Cerebellar nuclear complex (tissue), 1 donor: ENCODE data around the gene MSI1.

Experiments used
- DNase-seq, 2 experiments: peaks; one replicate each; lab custom pipeline; 2025; lab: John Stamatoyannopoulos, UW

The MSI1 gene

GRCh38 chr12:120368789-120369602 is at the start of gene MSI1:
TSS of gene MSI1 (minus strand) at chr12:120369164. CDS start at chr12:120369091, 73 bp downstream.
- no peak for DNase-seq

- no peak for DNase-seq
Measured at GRCh38 chr12:120417917-120418580, 49.1 kb upstream of the MSI1 start.

- DNase-seq = no peak
Measured at GRCh38 chr12:120416490-120417216, 47.7 kb upstream of the MSI1 start.

DNA sequence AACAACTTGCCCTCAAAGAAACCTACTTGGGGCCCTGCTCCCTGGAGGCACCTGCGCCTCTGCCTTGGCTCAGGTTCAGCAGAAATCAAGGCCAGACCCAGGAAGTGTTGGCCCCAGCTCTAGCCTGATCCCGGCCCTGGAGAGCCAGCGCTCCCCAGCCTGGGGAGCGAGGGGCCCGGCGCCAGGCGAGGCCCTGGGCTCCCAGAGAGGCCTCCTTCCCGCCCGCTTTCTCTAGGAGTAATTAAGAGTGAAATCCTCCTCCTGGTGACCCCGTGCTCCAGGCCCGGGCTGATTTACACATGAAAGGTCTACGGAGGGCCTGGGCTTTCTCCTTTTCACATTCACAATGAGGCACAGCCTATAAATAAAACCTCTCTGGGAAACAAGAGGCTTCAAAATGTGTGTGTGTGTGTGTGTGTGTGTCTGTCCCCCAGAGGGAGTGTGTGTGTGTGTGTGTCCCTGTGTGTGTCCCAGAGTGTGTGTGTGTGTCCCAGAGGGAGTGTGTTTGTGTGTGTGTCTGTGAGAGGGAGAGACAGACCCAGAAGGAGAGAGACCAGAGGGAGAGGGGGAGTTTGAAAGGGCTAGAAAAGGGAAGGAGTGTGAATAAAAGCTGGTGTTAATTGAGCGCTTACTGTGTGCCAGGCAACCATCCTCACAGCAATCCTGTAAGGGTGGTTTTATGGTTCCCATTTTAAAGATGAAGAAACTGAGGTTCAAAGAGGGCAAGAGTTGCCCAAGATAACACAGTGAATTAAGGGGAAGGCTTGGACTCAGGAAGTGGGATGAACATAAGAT is 45.1 kb upstream of the MSI1 start:
- DNase-seq = no peak

- no peak for DNase-seq
Measured at GRCh38 chr12:120412421-120412820, 43.5 kb upstream of the MSI1 start.

DNA sequence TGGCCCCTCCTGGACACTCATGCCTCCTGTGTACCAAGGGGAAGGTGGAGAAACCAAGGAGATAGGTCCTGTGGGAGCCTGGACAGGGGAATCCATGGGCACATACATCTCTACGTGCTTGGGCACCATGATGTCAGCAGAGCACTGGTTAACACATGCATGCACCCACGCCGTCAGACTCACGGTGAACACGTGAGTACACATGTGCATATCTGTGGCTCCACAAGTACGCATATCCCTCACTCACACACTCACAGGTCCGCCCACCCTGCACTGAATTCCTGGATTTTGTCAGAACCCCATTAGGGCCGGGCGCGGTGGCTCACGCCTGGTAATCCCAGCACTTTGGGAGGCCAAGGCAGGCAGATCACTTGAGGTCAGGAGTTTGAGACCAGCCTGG is 39.8 kb upstream of the MSI1 start:
- no peak for DNase-seq

GRCh38 chr12:120406553-120406952 is 37.6 kb upstream of the MSI1 start:
- DNase-seq = no peak

DNA sequence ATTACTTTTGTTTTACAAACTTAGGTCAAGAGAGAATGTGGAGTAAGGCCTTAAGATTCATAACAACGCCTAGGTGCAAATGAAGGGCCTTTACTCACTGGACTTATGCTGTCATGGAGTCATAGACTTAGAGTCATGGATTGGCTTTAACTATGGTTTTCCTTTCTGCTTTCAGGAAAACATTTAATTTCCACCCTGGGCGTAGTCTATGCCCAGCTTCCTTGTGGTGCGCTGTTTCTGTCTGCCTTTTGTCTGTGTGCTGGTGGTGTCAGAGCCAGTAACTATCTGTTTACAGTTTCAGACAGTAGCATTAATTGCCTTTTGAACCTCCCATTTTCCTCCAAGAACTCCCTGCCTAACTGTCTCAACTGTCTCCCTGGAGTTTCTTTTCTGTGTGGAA is 37.1 kb upstream of the MSI1 start:
- DNase-seq = no peak

DNA sequence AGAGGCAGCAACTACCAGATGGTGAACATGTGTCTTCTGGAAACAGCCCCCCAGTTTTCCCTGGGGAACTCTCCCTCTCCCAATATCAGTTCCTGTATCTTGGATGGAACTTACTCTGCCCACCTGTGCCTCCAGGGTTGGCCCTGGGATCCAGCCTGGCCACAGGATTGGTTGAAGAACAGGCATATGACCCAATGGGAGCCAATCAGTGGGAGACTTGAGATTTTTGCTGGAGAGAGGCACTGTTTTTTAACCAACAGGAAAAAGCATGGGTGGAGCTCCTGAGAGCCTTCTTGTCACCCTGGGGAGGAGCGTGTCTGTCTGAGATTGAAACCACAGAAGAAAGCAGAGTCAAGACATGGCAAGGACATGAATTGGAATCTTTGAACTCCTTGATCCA is 35.3 kb upstream of the MSI1 start:
- no peak for DNase-seq

GRCh38 chr12:120403869-120404268 is 34.9 kb upstream of the MSI1 start:
- no peak for DNase-seq

- DNase-seq = no peak
Measured at GRCh38 chr12:120402217-120402616, 33.3 kb upstream of the MSI1 start.

GRCh38 chr12:120399531-120399930 is 30.6 kb upstream of the MSI1 start:
- no peak for DNase-seq

- no peak for DNase-seq
Measured at GRCh38 chr12:120397824-120398540, 29.0 kb upstream of the MSI1 start.

DNA sequence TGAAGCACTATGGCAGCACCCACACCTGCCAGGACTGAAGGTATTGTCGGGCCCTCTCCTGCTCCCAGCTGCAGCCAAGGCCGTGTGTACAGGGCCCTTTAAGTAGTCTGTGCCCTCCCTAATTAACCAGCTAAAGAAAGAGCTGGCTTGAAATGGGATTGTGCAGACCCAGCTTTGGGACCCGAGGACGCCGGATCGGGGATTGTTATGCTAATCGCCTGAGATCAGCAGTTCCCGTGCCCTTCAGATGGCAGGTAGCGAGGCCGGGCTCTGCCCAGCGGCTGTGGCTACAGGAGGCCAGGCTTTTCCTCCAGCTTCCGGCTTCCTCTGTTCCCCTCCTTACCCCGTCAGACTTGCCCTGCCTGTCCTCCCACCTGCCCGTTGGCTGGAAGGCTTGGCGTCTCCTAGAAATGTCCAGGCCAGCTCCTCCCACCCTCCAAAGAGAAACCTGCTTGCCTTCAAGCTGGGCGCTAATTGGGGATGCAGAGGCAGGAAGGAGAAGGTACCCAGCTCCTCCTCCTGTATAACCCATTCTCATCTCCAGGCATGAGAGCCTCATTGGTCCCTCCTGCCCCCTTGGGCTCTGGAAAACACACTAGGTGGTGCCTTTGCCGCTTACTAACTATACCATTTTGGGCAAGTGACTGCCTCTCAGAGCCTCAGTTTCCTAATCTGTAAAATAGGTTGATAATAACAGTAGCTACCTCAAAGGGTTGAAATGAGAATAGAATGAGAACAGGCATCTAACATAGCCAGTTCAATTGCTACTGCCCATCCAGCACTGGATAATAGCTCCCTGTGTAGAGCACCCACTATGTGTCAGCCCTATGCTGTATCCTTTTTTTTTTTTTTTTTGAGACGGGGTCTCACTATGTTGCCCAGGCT is 25.8 kb upstream of the MSI1 start:
- DNase-seq = no peak

DNA sequence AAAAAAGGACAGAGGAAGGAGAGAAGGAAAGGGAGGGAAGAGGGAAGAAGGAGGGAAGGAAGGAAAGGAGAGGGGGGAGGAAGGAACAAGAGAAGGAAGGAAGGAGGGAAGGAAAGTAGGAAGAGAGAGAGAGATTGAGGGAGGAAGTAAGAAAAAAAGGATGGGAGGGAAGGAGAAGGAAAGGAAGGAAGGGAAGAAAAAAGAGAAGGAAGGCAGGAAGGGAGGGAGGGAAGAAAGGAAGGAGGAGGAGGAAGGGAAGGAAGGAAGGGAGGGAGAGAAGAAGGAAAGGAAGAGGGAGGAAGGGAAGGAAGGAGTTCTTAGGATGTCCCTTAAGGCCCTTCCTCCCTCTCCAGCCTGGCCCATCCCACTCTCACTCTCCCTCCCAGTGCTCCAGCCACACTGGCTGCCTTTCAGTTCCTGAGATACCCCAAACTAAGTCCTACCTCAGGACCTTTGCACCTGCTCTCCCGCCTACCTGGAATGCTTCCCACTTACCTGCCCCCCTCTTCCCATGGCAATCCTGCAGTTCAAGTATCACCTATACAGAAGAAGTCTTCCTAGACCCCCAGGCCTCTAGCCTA is 21.7 kb upstream of the MSI1 start:
- no peak for DNase-seq

DNA sequence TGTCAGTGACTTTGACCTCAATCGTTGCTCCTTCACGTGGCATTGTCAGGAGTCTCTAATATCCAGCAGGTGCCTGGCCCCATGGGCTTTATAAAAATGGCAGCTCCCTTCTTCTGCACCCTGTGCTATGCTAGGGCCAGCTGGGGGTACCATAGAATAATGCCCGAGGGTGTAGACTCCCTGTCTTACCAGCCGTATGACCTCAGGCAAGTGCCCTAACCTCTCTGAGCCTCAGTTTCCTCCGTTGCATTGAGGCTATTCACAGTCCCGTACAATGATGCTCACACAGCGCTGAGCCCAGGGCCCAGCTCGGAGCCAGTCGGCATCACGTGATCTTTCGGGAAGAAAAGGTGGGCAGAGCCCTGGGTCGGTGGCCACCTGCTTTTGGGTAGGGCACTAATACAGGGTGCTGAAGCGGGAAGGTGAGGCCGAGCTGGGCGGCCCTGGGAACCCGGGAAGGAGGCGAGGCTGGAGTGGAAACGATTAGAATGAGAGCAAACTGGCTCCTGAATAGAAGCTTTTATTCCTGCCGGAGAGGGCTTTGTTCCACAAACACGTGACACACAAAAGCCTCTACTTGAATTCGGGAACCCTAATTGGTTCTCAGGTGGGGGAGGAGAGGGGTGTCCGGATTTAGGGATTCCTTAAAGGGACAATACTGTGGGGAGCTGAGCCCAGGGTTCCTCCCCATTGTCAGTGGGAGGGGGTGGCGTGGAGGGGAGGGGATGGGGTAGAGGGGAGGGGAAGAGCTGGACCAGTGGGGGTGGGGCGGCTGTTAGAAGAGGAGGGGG is 19.9 kb upstream of the MSI1 start:
- DNase-seq = no peak

DNA sequence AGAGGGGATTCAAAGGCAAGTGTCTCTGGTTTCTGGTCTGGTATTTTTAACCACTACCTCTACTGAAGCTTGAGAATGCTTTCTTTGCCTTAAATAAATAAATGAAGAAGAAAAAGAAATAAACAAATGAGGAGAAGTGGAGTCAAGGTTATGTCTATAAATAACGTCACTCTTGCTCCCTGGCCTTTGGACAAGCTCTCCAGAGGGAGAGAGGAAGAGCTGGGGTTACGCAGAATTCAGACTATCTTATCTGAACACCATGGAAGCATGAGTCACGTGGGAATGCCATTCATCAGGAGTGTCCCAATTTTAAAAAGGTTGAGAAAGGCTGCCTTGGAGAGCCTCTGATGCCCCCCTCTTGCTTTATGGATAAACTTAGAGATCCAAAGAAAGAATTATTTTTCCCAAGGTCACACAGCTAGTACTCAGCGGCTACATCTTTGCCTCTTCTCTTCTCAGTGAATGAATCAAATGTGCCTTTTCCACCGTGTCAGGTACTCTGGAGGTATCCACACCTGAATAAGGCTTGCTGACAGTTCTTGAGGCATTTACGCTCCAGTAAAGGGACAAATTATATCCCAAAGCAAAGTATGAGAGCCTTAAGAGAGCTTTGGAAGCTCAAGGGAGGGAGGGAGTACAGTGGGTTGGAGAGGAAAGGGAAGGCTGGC is 12.9 kb upstream of the MSI1 start:
- no peak for DNase-seq

DNA sequence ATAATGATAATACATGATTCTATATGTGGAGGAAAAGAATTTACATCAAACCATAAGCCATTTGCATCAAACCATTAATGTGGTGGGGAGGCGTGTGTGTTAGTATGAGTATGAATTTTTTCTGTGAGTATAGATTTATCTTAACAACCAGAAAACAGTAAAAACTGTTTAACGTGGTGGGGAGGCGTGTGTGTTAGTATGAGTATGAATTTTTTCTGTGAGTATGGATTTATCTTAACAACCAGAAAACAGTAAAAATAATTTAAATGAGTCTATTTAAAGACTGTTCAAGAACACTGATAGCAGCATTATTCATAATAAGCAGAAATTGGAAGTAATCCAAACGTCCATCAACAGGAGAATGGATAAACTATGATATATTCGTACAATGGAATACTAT is 9.1 kb upstream of the MSI1 start:
- DNase-seq = no peak

DNA sequence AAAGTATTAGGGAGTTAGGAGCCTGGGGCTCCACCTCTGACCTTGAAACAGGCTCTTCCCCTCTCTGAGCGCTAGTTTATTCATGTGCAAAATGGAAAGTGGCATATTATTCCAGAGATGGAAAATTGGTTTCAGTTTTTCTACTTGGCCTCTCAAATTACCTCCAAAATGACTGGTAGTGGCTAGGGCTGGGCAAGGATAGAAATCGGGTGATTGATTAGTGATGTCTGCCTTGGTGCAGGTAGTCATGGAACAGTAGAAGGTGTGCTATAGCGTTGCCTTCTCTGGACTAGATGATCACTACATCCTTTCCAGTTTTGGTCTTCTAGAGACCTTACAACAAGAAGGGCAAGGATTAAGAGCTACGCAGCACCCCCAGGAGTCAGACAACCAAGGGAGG is 8.6 kb upstream of the MSI1 start:
- DNase-seq = no peak
